HepG2 (cell line): ENCODE measurements around the gene STIP1. TPM values are rescaled to one million over a fixed set of nuclear protein-coding genes. Genes with fewer than 3 reads are reported as not detected.

ENCODE experiments used
- HMGA1 ChIP-seq: sonication (generic); formaldehyde crosslinking; conservative IDR thresholded peaks from 2 replicates; pipeline ENCODE4 v1.4.0; 2020; ENCODE audit warnings: missing genetic modification reagents
- HNF4A ChIP-seq: sonication (generic); formaldehyde crosslinking; IDR thresholded peaks from 2 replicates; pipeline ENCODE4 v1.4.0; 2020; ENCODE audit warnings: missing genetic modification reagents
- HNRNPH1 ChIP-seq: fragments of 200-400 bp; formaldehyde crosslinking; optimal IDR thresholded peaks from 2 replicates; pipeline ENCODE3; 2017; ENCODE audit warnings: mild to moderate bottlenecking, low read depth, low read length
- PPARG ChIP-seq: conservative IDR thresholded peaks from 2 replicates; pipeline ENCODE4 v1.6.1; 2016; ENCODE audit warnings: missing biosample characterization, missing genetic modification reagents
- SP140L ChIP-seq: sonication (generic); formaldehyde crosslinking; IDR thresholded peaks from 2 replicates; pipeline ENCODE4 v1.4.0; 2020; ENCODE audit warnings: missing genetic modification reagents, borderline replicate concordance
- ZBTB7A ChIP-seq: sonication (generic); formaldehyde crosslinking; IDR thresholded peaks from 2 replicates; pipeline ENCODE4 v1.8.0; 2022; ENCODE audit warnings: mild to moderate bottlenecking, missing genetic modification reagents
- ZNF446 ChIP-seq: sonication (generic); formaldehyde crosslinking; IDR thresholded peaks from 2 replicates; pipeline ENCODE4 v1.5.0; 2020; ENCODE audit warnings: mild to moderate bottlenecking, missing genetic modification reagents
- ZNF564 ChIP-seq: sonication (generic); formaldehyde crosslinking; IDR thresholded peaks from 2 replicates; pipeline ENCODE4 v1.8.1; 2023; ENCODE audit warnings: mild to moderate bottlenecking, missing genetic modification reagents
- ZNF652 ChIP-seq: IDR thresholded peaks from 2 replicates; pipeline ENCODE4 v1.6.1; 2016; ENCODE audit warnings: low read depth, borderline replicate concordance
- polyA plus RNA-seq, 8 experiments: library from polyadenylated mRNA; depleted of rRNA in 3 of 8; stranded (reverse) in 7 of 8; unstranded in 1 of 8; fragments of >200 nt; fragmentation: Illumina TruSeq in 4 of 8; extraction: Trizol in 4 of 8; gene quantifications; 2 replicates each; pipeline versions ENCODE4 v1.2.1 to v1.2.3, GENCODE V29; 2011 to 2016; ENCODE audit warnings: low read depth in 4 of 8, missing spikeins in 1 of 8, mixed read lengths in 1 of 8; ENCODE audit not compliant: insufficient read depth in 1 of 8
- total RNA-seq, 5 experiments: library from RNA; depleted of rRNA; stranded (reverse); fragments of >200 nt; fragmentation: Illumina TruSeq; extraction: Trizol; gene quantifications; 2 replicates each; pipeline ENCODE4 v1.2.3, GENCODE V29; 2016; ENCODE audit warnings: low read depth in 1 of 5
- TF ChIP-seq, protein P1 (sequence below): sonication (generic); formaldehyde crosslinking; IDR thresholded peaks from 2 replicates; pipeline ENCODE4 v1.5.1; 2020; ENCODE audit warnings: mild to moderate bottlenecking, missing genetic modification reagents, moderate library complexity
- TF ChIP-seq, protein P2 (sequence below): sonication (generic); IDR thresholded peaks from 2 replicates; pipeline ENCODE4 v1.6.1; 2016; ENCODE audit warnings: low read depth, borderline replicate concordance
- TF ChIP-seq, protein P3 (sequence below): sonication (generic); formaldehyde crosslinking; IDR thresholded peaks from 2 replicates; pipeline ENCODE4 v1.5.0; 2020; ENCODE audit warnings: mild to moderate bottlenecking, missing genetic modification reagents, moderate library complexity
- TF ChIP-seq, protein P4 (sequence below): sonication (generic); formaldehyde crosslinking; IDR thresholded peaks from 2 replicates; pipeline ENCODE4 v1.4.0; 2020; ENCODE audit warnings: mild to moderate bottlenecking, missing genetic modification reagents, borderline replicate concordance
- TF ChIP-seq, protein P5 (sequence below): IDR thresholded peaks from 2 replicates; pipeline ENCODE4 v1.6.1; 2016

STIP1 gene
- total and polyA plus RNA-seq, 2 of the 13 experiments (the other 11 are each of a cell fraction or from before 2014, with no cell fraction given): 81.1 to 217 TPM

DNA sequence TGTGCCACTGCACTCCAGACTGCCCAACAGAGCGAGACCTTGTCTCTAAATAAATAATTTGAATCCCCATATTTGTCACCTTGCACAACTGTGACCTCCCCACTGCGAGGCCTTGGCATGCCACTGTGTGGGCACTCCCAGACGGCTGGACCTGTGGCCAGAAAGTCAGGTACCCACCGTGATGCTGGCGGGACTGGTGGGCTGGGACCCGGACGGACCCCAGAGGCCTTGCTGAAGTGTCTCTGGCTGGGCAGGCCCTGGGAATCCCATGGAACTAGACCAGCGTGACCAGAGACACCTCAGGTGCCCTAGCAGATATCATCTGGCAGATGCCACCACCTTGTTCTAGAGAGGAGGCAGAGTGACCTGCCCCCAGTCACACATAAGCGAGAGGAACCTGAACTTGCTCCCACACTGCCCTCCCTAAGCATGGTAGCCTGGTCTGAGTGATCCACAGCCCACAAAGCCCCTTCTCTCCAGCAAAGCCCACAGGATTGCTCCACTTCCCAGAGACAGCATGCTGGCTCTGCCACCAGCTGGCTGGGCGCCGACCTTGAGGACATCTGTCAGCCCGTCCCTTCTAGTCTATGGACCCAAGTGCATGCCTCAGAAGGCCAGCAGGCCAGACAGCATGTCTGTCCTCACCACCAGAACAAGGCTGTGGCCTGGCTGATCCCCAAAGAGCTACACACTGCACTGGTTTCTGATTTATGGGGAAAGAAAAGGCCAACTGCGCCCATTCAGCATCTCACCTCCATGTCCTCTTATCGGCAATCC, 29.5 kb upstream of the STIP1 start (continued):
- TF ChIP-seq, protein P1, sequence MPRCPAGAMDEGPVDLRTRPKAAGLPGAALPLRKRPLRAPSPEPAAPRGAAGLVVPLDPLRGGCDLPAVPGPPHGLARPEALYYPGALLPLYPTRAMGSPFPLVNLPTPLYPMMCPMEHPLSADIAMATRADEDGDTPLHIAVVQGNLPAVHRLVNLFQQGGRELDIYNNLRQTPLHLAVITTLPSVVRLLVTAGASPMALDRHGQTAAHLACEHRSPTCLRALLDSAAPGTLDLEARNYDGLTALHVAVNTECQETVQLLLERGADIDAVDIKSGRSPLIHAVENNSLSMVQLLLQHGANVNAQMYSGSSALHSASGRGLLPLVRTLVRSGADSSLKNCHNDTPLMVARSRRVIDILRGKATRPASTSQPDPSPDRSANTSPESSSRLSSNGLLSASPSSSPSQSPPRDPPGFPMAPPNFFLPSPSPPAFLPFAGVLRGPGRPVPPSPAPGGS (CRISPR knock-in tag): no peak
- TF ChIP-seq, protein P2, sequence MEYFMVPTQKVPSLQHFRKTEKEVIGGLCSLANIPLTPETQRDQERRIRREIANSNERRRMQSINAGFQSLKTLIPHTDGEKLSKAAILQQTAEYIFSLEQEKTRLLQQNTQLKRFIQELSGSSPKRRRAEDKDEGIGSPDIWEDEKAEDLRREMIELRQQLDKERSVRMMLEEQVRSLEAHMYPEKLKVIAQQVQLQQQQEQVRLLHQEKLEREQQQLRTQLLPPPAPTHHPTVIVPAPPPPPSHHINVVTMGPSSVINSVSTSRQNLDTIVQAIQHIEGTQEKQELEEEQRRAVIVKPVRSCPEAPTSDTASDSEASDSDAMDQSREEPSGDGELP: peak; percentile 73; the same call in 1 of the 2 replicates
- no peak for TF ChIP-seq ZNF446 (CRISPR knock-in tag)
- no peak for TF ChIP-seq ZNF564 (CRISPR knock-in tag)
- no peak for TF ChIP-seq ZNF652 (CRISPR knock-in tag)
- TF ChIP-seq, protein P3, sequence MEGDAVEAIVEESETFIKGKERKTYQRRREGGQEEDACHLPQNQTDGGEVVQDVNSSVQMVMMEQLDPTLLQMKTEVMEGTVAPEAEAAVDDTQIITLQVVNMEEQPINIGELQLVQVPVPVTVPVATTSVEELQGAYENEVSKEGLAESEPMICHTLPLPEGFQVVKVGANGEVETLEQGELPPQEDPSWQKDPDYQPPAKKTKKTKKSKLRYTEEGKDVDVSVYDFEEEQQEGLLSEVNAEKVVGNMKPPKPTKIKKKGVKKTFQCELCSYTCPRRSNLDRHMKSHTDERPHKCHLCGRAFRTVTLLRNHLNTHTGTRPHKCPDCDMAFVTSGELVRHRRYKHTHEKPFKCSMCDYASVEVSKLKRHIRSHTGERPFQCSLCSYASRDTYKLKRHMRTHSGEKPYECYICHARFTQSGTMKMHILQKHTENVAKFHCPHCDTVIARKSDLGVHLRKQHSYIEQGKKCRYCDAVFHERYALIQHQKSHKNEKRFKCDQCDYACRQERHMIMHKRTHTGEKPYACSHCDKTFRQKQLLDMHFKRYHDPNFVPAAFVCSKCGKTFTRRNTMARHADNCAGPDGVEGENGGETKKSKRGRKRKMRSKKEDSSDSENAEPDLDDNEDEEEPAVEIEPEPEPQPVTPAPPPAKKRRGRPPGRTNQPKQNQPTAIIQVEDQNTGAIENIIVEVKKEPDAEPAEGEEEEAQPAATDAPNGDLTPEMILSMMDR: peak; percentile 20; the same call in 1 of the 2 replicates
- TF ChIP-seq ZBTB7A: no peak
- TF ChIP-seq, protein P4, sequence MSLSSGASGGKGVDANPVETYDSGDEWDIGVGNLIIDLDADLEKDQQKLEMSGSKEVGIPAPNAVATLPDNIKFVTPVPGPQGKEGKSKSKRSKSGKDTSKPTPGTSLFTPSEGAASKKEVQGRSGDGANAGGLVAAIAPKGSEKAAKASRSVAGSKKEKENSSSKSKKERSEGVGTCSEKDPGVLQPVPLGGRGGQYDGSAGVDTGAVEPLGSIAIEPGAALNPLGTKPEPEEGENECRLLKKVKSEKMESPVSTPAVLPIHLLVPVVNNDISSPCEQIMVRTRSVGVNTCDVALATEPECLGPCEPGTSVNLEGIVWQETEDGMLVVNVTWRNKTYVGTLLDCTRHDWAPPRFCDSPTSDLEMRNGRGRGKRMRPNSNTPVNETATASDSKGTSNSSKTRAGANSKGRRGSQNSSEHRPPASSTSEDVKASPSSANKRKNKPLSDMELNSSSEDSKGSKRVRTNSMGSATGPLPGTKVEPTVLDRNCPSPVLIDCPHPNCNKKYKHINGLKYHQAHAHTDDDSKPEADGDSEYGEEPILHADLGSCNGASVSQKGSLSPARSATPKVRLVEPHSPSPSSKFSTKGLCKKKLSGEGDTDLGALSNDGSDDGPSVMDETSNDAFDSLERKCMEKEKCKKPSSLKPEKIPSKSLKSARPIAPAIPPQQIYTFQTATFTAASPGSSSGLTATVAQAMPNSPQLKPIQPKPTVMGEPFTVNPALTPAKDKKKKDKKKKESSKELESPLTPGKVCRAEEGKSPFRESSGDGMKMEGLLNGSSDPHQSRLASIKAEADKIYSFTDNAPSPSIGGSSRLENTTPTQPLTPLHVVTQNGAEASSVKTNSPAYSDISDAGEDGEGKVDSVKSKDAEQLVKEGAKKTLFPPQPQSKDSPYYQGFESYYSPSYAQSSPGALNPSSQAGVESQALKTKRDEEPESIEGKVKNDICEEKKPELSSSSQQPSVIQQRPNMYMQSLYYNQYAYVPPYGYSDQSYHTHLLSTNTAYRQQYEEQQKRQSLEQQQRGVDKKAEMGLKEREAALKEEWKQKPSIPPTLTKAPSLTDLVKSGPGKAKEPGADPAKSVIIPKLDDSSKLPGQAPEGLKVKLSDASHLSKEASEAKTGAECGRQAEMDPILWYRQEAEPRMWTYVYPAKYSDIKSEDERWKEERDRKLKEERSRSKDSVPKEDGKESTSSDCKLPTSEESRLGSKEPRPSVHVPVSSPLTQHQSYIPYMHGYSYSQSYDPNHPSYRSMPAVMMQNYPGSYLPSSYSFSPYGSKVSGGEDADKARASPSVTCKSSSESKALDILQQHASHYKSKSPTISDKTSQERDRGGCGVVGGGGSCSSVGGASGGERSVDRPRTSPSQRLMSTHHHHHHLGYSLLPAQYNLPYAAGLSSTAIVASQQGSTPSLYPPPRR (CRISPR knock-in tag): no peak
- no peak for TF ChIP-seq SP140L (CRISPR knock-in tag)
- no peak for TF ChIP-seq PPARG
- no peak for TF ChIP-seq HMGA1 (CRISPR knock-in tag)
- TF ChIP-seq HNRNPH1: no peak
- TF ChIP-seq HNF4A (CRISPR knock-in tag): peak; percentile 58
- TF ChIP-seq, protein P5, sequence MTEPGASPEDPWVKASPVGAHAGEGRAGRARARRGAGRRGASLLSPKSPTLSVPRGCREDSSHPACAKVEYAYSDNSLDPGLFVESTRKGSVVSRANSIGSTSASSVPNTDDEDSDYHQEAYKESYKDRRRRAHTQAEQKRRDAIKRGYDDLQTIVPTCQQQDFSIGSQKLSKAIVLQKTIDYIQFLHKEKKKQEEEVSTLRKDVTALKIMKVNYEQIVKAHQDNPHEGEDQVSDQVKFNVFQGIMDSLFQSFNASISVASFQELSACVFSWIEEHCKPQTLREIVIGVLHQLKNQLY (CRISPR knock-in tag): no peak
